Astrocyte of the spinal cord (primary cell): Measurements from ENCODE around the gene PCDH1.

Experiments used
- DNase-seq: peaks from one replicate; pipeline ENCODE4 v3.0.0; 2011; ENCODE audit warnings: low read depth, low spot score
- H3K4me3 ChIP-seq: 2 replicates; pipeline ENCODE4 v1.5.1; 2011; ENCODE audit warnings: low read depth, mild to moderate bottlenecking, low read length, moderate library complexity
- CTCF ChIP-seq: IDR thresholded peaks from 2 replicates; pipeline ENCODE4 v1.5.1; 2012; ENCODE audit warnings: low read depth, mild to moderate bottlenecking, low read length, inconsistent platforms
- in situ Hi-C: cut with HindIII; loops from 2 replicates; pipeline ENCODE4 v1.10.0; 2017; ENCODE audit warnings: low sequenced_read_pairs

PCDH1 gene

GRCh38 chr5:141816598-141817399 lies 61.4 kb downstream of the PCDH1 start:
- in situ Hi-C loops = no loop called here
- H3K4me3 ChIP-seq = no peak overlapping the region
- no peak for DNase-seq
- no peak for TF ChIP-seq CTCF

- TF ChIP-seq CTCF = no peak
- H3K4me3 ChIP-seq = no peak overlapping the region
- DNase-seq = no peak
- in situ Hi-C loops = no loop called here
These were observed 62.4 kb downstream of the PCDH1 start for GRCh38 chr5:141815796-141816180.

GRCh38 chr5:141815051-141815795 lies 63.0 kb downstream of the PCDH1 start:
- in situ Hi-C loops = no loop called here
- no peak overlapping the region for H3K4me3 ChIP-seq
- DNase-seq = no peak
- TF ChIP-seq CTCF = no peak

GRCh38 chr5:141814064-141814964 lies 63.9 kb downstream of the PCDH1 start:
- in situ Hi-C loops = no loop called here
- H3K4me3 ChIP-seq = no peak overlapping the region
- DNase-seq = no peak
- TF ChIP-seq CTCF = peak; percentile 62

GRCh38 chr5:141812512-141812911 lies 65.7 kb downstream of the PCDH1 start:
- H3K4me3 ChIP-seq = no peak overlapping the region
- in situ Hi-C loops = no loop called here
- TF ChIP-seq CTCF = no peak
- DNase-seq = no peak

- in situ Hi-C loops = no loop called here
- TF ChIP-seq CTCF = peak; percentile 77
- no peak overlapping the region for H3K4me3 ChIP-seq
- DNase-seq = no peak
These were observed 66.7 kb downstream of the PCDH1 start for GRCh38 chr5:141811287-141812155.
